COLO829 (cell line): ENCODE data around the gene PGGHG.

Experiments used
- DNase-seq: peaks from one replicate; pipeline ENCODE4 v3.0.0; 2012; ENCODE audit warnings: low spot score

PGGHG gene

DNA sequence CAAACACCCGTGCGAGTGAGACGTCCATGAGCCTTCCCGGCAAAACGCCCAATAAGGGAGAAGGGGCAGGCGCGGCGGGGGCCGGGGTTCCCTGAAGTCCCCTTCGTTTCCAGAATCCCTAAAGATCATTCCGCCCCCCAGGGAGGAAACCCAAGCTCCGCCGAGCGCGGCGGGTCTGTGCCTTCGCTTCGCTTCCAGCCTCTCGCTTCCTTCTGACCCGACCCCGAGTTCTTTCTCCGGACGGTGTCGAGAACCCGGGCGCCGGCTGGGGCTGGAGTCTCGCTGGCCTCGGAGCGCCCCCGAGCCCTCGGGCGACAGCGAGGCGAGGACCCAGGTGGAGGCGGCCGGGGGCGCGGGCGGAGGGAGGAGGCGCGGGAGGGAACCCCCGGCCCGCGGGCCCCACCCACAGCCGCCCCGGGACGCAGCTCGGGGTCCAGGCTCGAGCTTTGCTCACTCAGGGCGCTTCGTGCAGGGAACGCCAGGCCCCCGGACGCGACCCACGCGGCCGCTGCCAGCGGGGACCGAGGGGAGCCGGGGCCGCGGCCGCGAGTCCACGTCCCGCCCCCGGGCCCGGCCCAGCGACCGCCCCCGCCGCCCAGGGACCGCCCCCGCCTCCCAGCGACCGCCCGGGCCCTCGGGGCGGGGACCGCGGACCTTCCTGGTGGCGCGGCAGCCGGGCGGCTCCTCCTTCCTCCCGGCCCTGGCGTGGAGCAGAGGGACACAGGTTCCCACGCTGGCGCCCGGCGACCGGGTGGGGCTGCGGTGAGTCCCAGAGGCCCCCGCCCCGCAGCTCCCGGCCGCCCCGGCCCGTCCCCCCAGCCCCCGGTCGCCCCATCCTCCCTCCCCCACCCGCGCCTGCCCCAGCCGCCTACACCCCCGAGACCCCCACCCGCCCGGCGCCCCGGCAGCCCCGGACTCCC is at the start of gene PGGHG:
Gene PGGHG, plus strand, starts transcription at position 649 of the 920 bp plus-strand sequence. CDS start 691 bp downstream, outside the sequence.
- DNase-seq: peak; percentile 52

DNA sequence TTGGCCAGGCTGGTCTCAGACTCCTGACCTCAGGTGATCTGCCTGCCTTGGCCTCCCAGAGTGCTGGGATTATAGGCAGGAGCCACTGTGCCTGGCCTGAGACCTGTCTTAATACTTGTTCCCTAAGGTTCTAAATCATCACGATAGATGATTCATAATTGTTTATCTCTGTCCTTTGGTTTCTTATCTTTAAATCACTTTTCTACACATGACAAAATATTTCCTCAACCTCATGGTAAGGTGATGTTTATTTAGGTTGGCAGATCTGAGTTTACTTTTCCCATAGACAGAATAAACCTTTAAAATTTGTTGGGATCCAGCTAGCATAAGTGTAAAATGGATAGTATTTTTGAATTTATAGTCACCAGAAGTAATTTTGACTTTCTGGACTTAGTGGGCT is 48.6 kb upstream of the PGGHG start:
- DNase-seq: no peak

DNA sequence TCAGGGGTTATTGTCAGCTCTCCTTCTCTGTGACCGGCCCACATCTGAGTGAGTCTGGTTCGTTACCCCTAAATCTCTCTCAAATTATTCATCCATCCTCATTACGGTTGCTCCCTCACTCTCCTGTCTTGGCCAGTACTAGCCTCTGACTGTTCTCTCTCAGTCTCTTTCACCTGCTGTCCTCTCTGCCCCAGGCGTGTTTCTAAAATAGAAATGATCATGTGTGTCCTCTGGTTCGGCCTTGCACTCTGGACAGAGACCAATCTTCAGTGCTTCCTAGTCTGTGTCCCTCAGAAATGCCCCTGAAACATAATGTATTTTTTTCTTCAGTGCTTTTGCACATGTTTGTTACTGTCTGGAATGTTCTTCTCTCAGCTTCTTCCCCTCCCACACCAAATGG is 47.3 kb upstream of the PGGHG start:
- DNase-seq: no peak

DNA sequence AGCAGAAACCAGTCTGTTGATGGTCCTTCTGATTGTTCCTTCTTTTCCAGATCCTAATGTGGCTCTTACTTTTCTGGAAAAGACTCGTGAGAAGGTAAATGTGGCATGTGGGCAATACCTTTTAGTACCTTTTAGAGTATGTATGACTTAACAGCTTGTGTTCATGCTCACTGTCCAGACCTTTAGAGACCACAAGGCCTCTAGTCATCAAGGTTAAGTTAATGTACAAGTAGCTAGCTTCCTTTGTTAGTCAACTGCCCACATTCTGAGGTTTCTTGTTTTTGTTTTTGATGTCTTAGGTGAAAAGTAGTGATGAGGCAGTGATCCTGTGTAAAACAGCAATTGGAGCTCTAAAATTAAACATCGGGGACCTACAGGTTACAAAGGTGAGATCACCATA is 44.5 kb upstream of the PGGHG start:
- DNase-seq: no peak

DNA sequence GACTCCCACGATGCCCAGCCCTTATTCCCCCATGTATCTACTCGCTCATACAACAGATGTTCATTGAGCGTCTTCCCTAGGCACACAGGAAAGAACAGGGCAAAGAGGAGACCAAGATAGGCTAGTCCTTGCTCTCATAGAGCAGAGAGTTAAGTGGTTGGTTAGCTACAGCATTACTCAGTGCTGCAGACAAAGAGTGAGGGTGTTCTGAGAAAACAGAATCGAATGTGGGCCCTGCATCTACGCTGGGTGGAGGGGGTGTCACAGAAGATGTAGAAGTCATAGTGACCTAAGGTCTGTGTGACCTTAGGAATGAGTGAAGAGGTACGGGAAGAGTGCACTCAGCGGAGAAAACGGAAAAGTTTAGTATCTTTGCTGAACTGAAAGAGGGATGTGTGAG is 39.9 kb upstream of the PGGHG start:
- DNase-seq: no peak

DNA sequence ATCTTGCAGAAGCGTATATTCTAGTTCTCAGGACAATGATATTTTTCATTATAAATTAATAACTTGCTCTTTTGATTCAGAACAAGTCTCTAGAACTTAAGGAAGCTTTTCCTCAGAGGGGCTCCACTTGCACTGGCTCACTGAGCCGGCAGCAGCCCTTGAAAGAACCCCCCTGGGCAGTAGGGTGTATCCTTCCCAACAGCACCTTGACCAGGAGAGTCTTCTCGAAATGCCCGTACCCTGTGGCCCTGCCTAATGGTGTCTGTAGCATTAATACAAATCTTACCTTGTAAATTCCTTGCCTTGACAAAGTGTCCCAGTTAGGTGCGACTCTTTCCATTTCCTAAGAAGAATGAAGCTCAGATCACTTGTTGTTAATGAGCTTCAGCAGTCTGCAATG is 38.7 kb upstream of the PGGHG start:
- no peak for DNase-seq

DNA sequence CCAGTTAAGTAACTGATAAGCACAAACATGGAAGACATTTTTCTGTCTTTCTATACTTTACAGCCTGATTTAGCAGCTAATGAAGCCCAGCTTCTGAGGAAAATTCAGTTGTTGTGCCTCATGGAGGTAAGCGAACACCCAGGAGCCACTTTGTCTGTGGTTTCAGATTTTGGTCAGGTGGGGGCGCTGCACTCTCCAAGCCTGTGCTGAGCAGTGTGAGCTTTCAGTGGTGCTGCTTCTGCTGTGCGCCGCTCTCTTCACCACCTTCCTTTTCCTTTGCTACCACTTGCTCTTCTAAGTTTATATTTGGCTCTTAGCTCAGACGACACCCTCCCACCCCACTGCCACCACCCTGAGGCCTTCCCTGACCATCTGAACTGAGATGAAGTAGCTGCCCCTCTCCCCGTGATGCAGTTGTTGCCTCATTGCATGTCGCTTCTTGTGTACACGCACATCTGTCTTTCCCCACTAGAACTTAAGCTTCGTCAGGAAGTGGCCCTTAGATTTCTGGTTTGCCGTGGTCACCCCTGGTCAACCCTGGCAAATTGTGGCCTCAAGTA is 38.1 kb upstream of the PGGHG start:
- DNase-seq: peak; percentile 54

DNA sequence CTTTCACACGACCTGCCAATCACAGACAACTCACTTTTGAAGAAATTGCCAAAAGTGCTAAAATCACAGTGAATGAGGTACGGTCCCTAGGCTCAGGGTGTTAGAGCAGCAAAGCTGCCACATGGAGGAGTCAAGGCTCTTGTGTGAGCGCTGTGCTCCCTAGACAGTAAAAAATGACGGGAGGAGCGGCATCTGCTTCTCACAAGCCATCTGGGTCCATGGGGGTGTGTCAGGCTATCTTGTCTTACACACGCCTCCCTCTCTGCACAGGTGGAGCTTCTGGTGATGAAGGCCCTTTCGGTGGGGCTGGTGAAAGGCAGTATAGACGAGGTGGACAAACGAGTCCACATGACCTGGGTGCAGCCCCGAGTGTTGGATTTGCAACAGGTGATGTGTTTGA is 37.4 kb upstream of the PGGHG start:
- DNase-seq: no peak

DNA sequence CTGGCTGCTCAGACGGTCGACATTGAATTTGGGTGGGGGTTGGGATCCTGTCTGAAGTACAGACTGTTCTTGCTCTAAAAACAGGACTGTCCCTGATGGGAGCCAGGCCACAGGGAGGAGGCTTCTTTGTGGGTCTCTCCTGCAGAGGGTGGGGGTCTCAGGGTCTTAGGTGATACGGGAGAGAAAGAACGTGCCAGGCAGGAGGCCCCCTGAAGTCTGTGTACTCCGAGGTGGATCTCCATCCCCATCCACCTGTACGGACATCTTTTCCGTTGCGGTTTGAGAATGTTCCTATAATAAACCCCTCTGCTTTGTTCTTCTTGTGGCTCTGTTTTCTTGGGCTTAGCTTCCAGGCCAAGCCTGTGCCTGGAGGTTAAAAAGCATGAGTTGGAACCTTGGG is 36.3 kb upstream of the PGGHG start:
- DNase-seq: no peak

DNA sequence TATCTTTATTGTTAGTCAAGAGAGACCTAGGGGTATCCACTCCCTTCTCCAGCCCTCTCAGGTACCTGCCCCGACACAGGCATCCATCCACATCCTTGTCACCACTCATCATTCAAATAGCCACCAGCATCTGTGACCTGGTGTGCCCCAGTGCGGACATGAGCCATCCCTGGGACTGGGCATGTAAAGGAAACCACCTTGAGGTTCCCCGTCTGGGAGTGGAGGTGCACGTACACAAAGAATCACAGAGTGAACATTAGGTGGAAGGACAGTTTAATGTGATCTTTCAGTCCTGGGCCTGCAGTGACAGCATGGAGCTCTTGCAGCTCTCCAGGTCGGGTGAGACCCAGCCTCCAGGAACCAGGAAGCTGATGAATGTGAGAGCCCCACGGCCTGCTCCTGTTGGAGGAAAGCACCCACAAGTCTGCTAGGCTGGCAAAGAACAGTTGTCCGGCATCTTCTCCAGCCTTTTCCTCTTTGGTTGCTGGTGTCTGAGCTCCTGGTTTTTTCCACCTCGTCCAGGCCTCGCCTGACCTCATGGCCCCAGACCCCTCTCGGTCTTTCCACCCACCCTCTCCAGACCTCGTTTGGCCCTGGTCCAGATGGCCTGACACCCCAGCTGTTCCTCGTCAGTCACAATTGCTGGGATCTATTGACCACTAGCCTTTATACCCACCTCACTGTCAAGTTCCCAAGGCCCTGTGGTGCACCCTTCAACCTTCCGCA is 35.6 kb upstream of the PGGHG start:
- DNase-seq: no peak

DNA sequence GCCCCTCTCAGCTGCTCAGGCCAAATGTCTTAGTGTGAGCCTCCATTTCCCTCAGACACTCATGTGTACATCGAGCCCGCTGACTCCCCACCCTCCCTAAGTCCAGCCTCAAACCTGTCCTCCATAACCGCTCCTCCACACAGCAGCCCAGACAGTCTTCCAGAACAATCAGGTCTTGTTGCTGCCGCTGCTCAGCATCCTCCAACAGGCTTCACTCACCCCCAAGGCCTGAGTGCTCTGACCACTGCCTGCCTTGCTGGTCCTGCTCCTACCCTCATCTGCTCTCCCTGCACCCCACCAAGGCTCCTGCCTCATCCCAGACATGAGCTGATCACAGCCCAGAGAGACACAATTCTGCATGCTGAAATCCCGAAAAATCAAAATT is 35.0 kb upstream of the PGGHG start:
- DNase-seq: no peak

DNA sequence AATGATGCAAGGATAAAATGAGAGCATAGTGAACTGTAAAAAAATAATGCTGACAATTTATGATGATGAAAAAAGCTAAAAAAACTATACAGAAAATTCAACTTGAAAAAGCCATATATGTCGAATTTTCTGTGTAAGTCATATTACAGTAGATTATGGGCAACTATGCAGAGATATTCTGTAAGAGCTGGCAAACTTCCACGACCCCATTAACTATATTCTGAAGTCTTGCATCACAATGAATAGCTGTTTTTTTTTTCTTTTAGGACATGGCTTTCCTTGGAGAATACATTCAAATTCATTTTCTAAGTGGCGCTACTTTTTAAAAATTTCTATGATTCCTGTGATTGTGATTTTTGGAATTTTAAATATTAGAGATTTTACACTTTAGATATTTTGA is 33.8 kb upstream of the PGGHG start:
- no peak for DNase-seq

DNA sequence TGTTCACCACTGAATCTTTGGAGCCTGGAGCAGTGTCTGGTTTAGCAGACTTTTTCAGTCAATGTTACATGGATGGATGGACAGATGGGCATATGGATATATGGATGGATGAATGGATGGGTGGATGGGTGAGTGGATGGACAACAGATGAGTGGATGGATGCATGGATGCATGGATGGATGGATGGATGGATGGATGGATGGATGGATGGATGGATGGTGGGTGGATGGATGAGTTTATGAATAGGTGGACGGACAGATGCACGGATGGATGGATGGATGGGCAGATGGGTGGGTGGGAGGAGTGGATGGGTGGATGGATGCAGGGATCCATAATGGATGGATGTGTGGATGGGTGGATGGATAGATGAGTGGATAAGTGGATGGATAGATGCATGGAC is 33.1 kb upstream of the PGGHG start:
- DNase-seq: no peak

DNA sequence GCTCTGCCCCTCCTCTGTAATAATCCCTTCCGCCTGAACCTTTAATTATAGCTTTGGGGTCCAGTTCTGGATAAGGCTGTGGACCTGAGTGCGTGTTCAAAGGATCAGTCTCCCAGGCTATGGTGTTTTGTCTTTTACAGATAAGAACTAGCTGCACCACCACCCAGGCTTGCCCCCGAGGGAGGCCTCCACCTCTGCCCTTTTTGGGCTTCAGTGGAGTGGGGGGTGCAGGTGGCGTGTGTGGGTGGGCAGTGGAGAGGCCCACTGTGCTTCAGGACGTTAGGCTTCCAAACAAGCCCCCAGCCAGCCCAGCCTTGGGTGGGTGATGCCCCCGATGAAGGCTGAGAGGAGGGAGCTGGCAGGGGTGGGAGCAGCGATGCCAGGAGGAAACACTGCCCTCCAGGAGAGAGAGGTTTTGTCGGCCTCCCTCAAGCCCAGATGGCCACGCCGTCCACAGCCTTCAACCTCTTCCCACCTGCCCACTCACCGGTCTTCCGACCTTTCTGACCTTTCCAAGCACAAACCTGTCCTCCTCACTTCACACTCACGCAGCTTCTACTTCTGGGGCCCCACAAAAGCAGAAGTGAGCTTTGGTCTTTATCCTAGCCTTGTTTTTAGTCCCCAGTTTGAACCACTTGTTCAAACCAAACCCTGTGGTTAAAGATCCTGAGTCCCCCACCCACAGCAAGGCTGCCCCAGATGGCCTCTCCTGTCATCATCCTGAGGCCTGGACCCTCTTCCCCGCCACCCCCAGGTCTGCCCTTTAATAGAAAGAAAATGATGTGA is 31.8 kb upstream of the PGGHG start:
- DNase-seq: no peak

DNA sequence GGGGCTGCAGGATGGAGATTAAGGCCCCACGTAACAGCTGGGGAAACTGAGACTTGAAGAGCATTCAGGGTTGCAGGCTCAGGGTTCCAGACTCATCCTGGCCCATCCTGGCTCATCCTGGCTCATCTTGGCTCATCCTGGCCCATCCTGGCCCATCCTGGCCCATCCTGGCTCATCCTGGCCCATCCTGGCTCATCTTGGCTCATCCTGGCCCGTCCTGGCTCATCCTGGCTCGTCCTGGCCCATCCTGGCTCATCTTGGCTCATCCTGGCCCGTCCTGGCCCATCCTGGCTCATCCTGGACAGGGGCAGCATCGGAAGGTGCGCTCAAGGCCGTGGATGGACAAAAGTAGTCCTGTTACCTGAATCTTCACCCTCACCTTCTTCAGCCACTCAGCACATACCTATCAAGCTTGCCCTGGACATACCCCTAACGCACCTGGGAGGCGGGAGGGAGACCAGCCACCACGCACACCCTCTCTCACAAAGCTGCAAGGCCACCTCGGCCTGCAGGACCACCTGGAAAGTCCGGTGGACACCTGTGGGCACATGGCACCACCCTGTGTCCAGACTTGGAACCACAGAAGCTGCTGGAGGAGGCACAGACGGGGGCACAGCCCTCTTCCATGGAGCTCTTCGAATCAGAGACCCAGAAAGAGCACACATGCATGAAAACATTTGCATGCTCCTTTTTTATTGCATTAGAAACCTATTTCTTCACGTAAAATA is 31.0 kb upstream of the PGGHG start:
- no peak for DNase-seq

DNA sequence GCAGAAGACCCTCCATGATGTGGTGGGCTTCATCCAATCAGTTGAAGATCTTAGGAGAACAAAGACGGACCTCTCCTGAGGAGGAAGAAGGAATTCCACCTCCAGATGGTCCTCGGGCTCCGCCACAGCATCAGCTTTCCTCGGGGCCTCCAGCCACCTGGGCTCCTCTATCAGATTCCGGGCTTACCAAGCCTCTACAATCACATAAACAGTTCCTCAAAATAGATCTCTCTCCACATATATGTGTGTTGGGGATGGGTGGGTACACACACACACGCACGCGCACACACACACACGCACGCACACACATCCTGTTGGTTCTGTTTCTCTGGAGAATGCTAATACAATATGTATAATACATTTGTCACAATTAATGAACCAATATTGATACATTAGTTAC is 29.5 kb upstream of the PGGHG start:
- no peak for DNase-seq

DNA sequence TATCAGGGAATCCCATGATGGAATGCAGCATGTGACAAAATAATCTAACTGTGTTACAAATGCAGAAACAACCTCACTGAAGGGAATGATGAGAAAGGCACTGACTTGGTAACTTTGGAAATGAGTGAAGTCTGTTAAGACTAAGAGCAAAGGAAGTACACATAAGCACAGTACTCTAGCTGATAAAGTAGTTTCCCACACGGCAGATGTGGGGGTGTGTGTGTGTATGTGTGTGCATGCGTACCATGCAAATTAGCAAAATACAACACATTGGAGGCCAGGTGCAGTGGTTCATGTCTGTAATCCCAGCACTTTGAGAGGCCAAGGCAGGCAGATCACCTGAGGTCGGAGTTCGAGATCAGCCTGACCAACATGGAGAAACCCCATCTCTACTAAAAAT is 27.3 kb upstream of the PGGHG start:
- no peak for DNase-seq

DNA sequence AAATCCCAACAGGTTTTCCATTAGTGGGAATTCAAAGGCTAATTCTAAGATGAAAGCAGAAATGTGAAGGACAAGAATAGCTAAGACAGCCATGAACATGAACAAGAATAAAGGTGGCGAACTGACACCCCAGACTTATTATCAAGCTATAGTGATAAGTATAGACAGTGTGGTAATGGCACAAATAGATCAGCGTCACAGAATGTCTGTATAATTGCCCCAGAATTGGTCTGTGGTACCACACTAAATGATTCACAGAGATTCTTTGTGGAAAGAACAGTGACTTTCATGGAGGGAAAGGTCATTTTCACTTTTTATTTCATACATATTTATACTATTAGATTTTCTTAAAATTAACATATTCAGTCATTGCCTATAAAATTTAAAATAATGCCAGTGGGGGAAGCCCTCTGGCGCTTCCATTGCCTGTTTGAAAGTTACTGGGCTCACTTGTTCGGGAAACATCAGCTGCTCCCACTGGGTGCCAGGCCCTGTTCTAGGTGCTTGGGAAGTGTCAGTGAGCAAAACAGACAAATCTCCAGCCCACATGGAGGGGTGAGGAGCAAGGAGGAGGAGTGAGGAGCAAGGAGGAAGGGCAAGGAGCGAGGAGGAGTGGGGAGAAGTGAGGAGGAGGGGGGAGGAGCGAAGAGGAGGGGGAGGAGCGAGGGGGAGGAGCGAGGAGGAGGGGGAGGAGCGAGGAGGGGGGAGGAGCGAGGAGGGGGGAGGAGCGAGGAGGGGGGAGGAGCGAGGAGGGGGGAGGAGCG is 22.1 kb upstream of the PGGHG start:
- no peak for DNase-seq

DNA sequence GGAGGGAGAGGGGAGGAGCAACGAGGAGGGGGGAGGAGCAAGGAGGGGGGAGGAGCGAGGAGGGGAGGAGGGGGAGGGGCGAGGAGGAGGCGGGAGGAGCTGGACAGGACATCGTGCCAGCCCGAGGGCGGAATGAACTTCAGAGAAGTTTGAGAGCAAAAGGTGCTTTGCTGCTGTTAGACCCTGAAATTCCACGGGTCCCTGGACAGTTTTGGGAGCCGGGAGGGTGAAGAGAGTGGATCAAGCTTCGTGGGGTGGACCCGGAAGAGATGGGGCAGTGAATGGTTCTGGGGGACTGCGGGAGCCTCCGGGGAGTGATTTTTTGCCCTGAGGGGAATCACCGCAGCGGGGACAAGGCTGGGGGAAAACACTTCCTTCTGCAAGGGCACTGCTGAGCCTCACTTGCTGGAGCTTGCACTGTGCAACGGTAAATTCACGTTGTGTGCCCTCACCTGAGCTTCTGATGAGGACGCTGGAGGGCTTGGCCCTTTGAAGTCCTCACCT is 21.4 kb upstream of the PGGHG start:
- DNase-seq: no peak

DNA sequence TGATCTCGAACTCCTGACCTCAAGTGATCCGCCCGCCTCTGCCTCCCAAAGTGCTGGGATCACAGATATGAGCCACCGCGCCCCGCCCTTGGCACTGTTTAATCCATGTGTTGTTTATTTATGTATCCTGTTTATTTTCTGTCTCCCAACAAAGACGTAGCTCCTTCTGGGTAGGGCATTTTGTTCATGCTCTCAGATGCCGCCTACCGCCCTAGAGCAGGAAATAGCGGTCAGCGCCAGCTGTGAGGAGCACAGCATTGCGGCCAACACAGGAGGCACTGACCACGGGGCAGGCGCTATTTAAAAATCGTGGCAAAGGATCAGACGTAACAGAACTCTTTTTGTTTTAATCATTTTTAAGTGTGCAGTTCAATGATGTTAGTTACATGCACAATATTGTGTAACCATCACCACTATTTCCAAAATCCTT is 20.2 kb upstream of the PGGHG start:
- DNase-seq: peak; percentile 69
